Measurements from ENCODE around the gene ZBTB45. TPM values are rescaled to one million over a fixed set of nuclear protein-coding genes. Genes with fewer than 3 reads are reported as not detected.
A peak's percentile ranks its signal among the peaks of the same experiment; 100 is the strongest.

Gene ZBTB45
- total RNA-seq: 10 to 100 TPM; 21.3 to 23.0 TPM
- polyA plus RNA-seq: 1 to 10 TPM; 2.8 to 5.3 (median 3.5) TPM
- 5.9 to 15.6 (median 13.7) reads per million in 6 experiments for total RNA-seq

- ATAC-seq: peak; percentile 82
- POLR2A ChIA-PET: interaction anchor here (0.6 to 5.0 kb wide), 32 partner anchors 9 to 497 kb away, joined by 3 to 94 read pairs (median 7); partner anchors contain the start of genes CHMP2A, ERVK3-1, TRIM28 and UBE2M
Measured at GRCh38 chr19:58519355-58520256, at the start of gene ZBTB45. TSS of gene ZBTB45 (minus strand) at chr19:58519810. CDS start at chr19:58517673, 2,137 bp downstream.

GRCh38 chr19:58568453-58569130 is 49.0 kb upstream of the ZBTB45 start:
- peaks cover 21 to 33% (median 29%) of the 10 kb centered on the region in 4 donors for H3K4me1 Mint-ChIP-seq
- POLR2A ChIA-PET: interaction anchor here (1.7 to 4.7 kb wide), 2 partner anchors 7 to 14 kb away, joined by 7 to 68 read pairs; partner anchors contain the start of gene CHMP2A
- H3K27ac Mint-ChIP-seq: peak overlapping the region in 5 of 10 donors; percentile 25 to 75 (median 39)
- peak in 1 of 10 donors; percentile 13 for DNase-seq
- H3K4me3 Mint-ChIP-seq: no peak overlapping the region
- H3K27me3 Mint-ChIP-seq: peaks cover 0 to 5% (median 0%) of the 10 kb centered on the region in 5 donors
- peaks cover 0 to 6% (median 0%) of the 10 kb centered on the region in 3 donors for H3K36me3 Mint-ChIP-seq
- H3K9me3 Mint-ChIP-seq: no peaks in the 10 kb centered on the region
- ATAC-seq: no peak

More at GRCh38 chr19:58519355-58520256, at the start of gene ZBTB45:
- H3K4me3 Mint-ChIP-seq: peak within 1 kb of the TSS; percentile 92 to 98 (median 96)
- no peaks in the 10 kb centered on the region for H3K27me3 Mint-ChIP-seq
- peak; percentile 81 to 92 (median 89) for DNase-seq
- peaks cover 28 to 45% (median 42%) of the 10 kb centered on the region in 4 donors for H3K4me1 Mint-ChIP-seq
- peaks cover 0 to 10% (median 0%) of the 10 kb centered on the region in 3 donors for H3K36me3 Mint-ChIP-seq
- H3K9me3 Mint-ChIP-seq: no peaks in the 10 kb centered on the region
- H3K27ac Mint-ChIP-seq: peak within 1 kb of the TSS; percentile 95 to 98 (median 98)

- H3K27ac Mint-ChIP-seq: no peak overlapping the region
- no peak for ATAC-seq
- no peak overlapping the region for H3K4me3 Mint-ChIP-seq
- POLR2A ChIA-PET: interaction anchor here (1.0 to 1.1 kb wide), 2 partner anchors 9 to 47 kb away, joined by 3 read pairs; partner anchors contain the start of genes UBE2M and ZBTB45
- H3K4me1 Mint-ChIP-seq: peaks cover 17 to 31% (median 31%) of the 10 kb centered on the region in 4 donors
- peaks cover 0 to 6% (median 0%) of the 10 kb centered on the region in 3 donors for H3K36me3 Mint-ChIP-seq
- DNase-seq: peak in 1 of 10 donors; percentile 37
- no peaks in the 10 kb centered on the region for H3K27me3 Mint-ChIP-seq
- no peaks in the 10 kb centered on the region for H3K9me3 Mint-ChIP-seq
Measured at GRCh38 chr19:58566989-58567388, 47.4 kb upstream of the ZBTB45 start.

GRCh38 chr19:58563823-58564222 is 44.2 kb upstream of the ZBTB45 start:
- H3K36me3 Mint-ChIP-seq: peaks cover 0 to 6% (median 0%) of the 10 kb centered on the region in 3 donors
- peak overlapping the region in 6 of 10 donors; percentile 4 to 67 (median 53) for H3K27ac Mint-ChIP-seq
- ATAC-seq (no peak), DNase-seq (peak in 1 of 10 donors; percentile 50)
- peaks cover 19 to 53% (median 50%) of the 10 kb centered on the region in 4 donors for H3K4me1 Mint-ChIP-seq
- POLR2A ChIA-PET: interaction anchor here (0.5 to 9.1 kb wide), 5 partner anchors 7 to 44 kb away, joined by 4 to 91 read pairs (median 68); partner anchors contain the start of genes CHMP2A, MZF1, TRIM28 and ZBTB45
- H3K4me3 Mint-ChIP-seq: peak overlapping the region; percentile 56 to 99 (median 87)
- no peaks in the 10 kb centered on the region for H3K9me3 Mint-ChIP-seq
- peaks cover 0 to under 1% (median 0%) of the 10 kb centered on the region in 5 donors for H3K27me3 Mint-ChIP-seq

- H3K4me1 Mint-ChIP-seq: peaks cover 18 to 52% (median 51%) of the 10 kb centered on the region in 4 donors
- peaks cover 0 to 6% (median 0%) of the 10 kb centered on the region in 3 donors for H3K36me3 Mint-ChIP-seq
Measured at GRCh38 chr19:58563034-58563573, 43.5 kb upstream of the ZBTB45 start.

GRCh38 chr19:58562122-58563033 is 42.8 kb upstream of the ZBTB45 start:
- Mint-ChIP-seq H3K9me3 (no peaks in the 10 kb centered on the region), H3K36me3 (peaks cover 0 to 6% (median 0%) of the 10 kb centered on the region in 3 donors), H3K4me3 (peak overlapping the region; percentile 79 to 99 (median 93)), H3K4me1 (peaks cover 21 to 57% (median 57%) of the 10 kb centered on the region in 4 donors), H3K27ac (peak overlapping the region; percentile 67 to 100 (median 84)), H3K27me3 (peaks cover 0 to 2% (median 0%) of the 10 kb centered on the region in 5 donors)
- POLR2A ChIA-PET: interaction anchor here (0.6 to 9.1 kb wide), 13 partner anchors 9 to 379 kb away, joined by 3 to 91 read pairs (median 5); partner anchors contain the start of genes CHMP2A, MZF1, TRIM28 and ZBTB45
- peak in 5 of 10 donors; percentile 33 to 69 (median 42) for DNase-seq
- peak in 1 of 2 donors; percentile 5 for ATAC-seq

More at GRCh38 chr19:58563034-58563573, 43.5 kb upstream of the ZBTB45 start:
- DNase-seq (peak in 3 of 10 donors; percentile 32 to 70 (median 40)), ATAC-seq (no peak)
- Mint-ChIP-seq H3K27ac (peak overlapping the region in 9 of 10 donors; percentile 63 to 96 (median 83)), H3K9me3 (no peaks in the 10 kb centered on the region), H3K27me3 (peaks cover 0 to 2% (median 0%) of the 10 kb centered on the region in 5 donors), H3K4me3 (peak overlapping the region; percentile 79 to 99 (median 93))
- POLR2A ChIA-PET: interaction anchor here (0.5 to 9.1 kb wide), 11 partner anchors 8 to 380 kb away, joined by 3 to 91 read pairs (median 7); partner anchors contain the start of genes CHMP2A, MZF1, TRIM28 and ZBTB45

GRCh38 chr19:58561373-58562121 is 41.9 kb upstream of the ZBTB45 start:
- no peak for ATAC-seq
- peak overlapping the region; percentile 41 to 100 (median 88) for H3K27ac Mint-ChIP-seq
- peak overlapping the region; percentile 79 to 99 (median 93) for H3K4me3 Mint-ChIP-seq
- peaks cover 0 to 12% (median 0%) of the 10 kb centered on the region in 3 donors for H3K36me3 Mint-ChIP-seq
- DNase-seq: peak in 1 of 10 donors; percentile 56
- peaks cover 0 to 2% (median 0%) of the 10 kb centered on the region in 5 donors for H3K27me3 Mint-ChIP-seq
- POLR2A ChIA-PET: interaction anchor here (0.6 to 9.1 kb wide), 14 partner anchors 8 to 282 kb away, joined by 3 to 91 read pairs (median 5); partner anchors contain the start of genes CHMP2A, MZF1, TRIM28 and ZBTB45
- no peaks in the 10 kb centered on the region for H3K9me3 Mint-ChIP-seq
- peaks cover 22 to 66% (median 64%) of the 10 kb centered on the region in 4 donors for H3K4me1 Mint-ChIP-seq

- Mint-ChIP-seq H3K36me3 (peaks cover 0 to 12% (median 0%) of the 10 kb centered on the region in 3 donors), H3K4me3 (peak overlapping the region; percentile 79 to 99 (median 97)), H3K9me3 (no peaks in the 10 kb centered on the region), H3K4me1 (peaks cover 25 to 72% (median 70%) of the 10 kb centered on the region in 4 donors), H3K27me3 (peaks cover 0 to 2% (median 0%) of the 10 kb centered on the region in 5 donors), H3K27ac (peak overlapping the region in 9 of 10 donors; percentile 93 to 100 (median 98))
- ATAC-seq: no peak
- DNase-seq: peak in 1 of 10 donors; percentile 62
- POLR2A ChIA-PET: interaction anchor here (1.2 to 9.1 kb wide), 7 partner anchors 7 to 281 kb away, joined by 3 to 91 read pairs (median 27); partner anchors contain the start of genes CHMP2A, MZF1, TRIM28 and ZBTB45
Measured at GRCh38 chr19:58560921-58561320, 41.3 kb upstream of the ZBTB45 start.

- no peak for ATAC-seq
- Mint-ChIP-seq H3K4me1 (peaks cover 28 to 75% (median 74%) of the 10 kb centered on the region in 4 donors), H3K4me3 (peak overlapping the region; percentile 94 to 99 (median 97)), H3K36me3 (peaks cover 0 to 14% (median 5%) of the 10 kb centered on the region in 3 donors), H3K27me3 (peaks cover 0 to 2% (median 0%) of the 10 kb centered on the region in 5 donors), H3K27ac (peak overlapping the region; percentile 93 to 100 (median 98)), H3K9me3 (no peaks in the 10 kb centered on the region)
- peak in 1 of 10 donors; percentile 57 for DNase-seq
- POLR2A ChIA-PET: interaction anchor here (1.2 to 9.1 kb wide), 5 partner anchors 11 to 46 kb away, joined by 3 to 91 read pairs (median 68); partner anchors contain the start of genes MZF1, TRIM28 and ZBTB45
Measured at GRCh38 chr19:58560007-58560887, 40.6 kb upstream of the ZBTB45 start.
